Measurements from ENCODE around the gene TANGO6. TPM values are rescaled to one million over a fixed set of nuclear protein-coding genes. Genes with fewer than 3 reads are reported as not detected.

The TANGO6 gene
- total RNA-seq, 1 donor from 2014 or later = 21.1 TPM

DNA sequence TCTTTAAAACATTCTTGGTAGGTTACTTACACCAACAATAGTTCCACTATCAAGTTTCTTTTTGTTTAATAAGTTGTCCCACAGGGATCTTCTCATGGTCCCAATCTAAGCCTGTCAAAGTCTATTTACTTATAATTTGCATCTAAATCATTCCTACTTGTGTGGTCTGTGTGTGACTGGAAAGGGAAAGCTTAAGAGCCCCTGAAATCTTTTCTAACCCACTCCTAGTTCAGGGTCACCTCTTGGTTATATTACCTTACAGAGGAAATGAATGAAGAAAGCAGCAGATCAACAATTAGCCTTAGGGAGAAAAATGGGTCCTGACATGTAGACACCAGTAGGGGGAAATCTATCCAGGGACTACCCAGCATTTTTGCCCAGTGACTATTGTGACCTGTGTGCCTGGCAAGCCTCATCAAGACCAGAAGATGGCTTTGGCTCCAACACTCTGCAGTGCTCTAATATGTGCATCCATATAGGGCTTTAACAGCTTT lies 151.7 kb downstream of the TANGO6 start:
- peaks cover 3% of the 10 kb centered on the region for H3K9me3 Mint-ChIP-seq
- H3K36me3 Mint-ChIP-seq (ENCODE audit: low read depth) = peaks cover 4% of the 10 kb centered on the region
- H3K27ac Mint-ChIP-seq (ENCODE audit: unreplicated experiment) = no peak overlapping the region
- TF ChIP-seq, protein P1, sequence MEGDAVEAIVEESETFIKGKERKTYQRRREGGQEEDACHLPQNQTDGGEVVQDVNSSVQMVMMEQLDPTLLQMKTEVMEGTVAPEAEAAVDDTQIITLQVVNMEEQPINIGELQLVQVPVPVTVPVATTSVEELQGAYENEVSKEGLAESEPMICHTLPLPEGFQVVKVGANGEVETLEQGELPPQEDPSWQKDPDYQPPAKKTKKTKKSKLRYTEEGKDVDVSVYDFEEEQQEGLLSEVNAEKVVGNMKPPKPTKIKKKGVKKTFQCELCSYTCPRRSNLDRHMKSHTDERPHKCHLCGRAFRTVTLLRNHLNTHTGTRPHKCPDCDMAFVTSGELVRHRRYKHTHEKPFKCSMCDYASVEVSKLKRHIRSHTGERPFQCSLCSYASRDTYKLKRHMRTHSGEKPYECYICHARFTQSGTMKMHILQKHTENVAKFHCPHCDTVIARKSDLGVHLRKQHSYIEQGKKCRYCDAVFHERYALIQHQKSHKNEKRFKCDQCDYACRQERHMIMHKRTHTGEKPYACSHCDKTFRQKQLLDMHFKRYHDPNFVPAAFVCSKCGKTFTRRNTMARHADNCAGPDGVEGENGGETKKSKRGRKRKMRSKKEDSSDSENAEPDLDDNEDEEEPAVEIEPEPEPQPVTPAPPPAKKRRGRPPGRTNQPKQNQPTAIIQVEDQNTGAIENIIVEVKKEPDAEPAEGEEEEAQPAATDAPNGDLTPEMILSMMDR (conservative IDR thresholded peaks at IDR 0.05) = peak; percentile 40
- DNase-seq (ENCODE audit: low read depth, low spot score) = no peak
- no peak overlapping the region for H3K4me3 Mint-ChIP-seq
- peaks cover 4% of the 10 kb centered on the region for H3K4me1 Mint-ChIP-seq
- H3K27me3 Mint-ChIP-seq (ENCODE audit: low read depth) = no peaks in the 10 kb centered on the region

DNA sequence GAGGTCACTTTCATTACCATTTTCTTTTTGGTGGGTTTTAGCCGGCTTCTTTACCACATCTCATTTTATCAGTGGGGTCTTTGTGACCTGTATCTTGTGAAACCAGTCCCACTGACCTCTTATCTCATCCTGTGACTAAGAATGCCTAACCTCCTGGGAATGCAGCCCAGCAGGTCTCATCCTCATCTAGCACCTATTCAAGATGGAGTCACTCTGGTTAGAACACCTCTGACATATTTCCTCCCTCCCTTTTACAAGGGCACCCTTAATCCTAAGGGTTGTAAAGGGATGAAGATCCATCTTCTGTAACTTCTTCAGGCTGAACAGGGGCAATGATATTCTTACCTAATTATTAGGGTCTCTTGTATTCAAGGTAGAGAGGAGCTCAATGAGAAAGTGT lies 154.2 kb downstream of the TANGO6 start:
- Mint-ChIP-seq H3K27ac (ENCODE audit: unreplicated experiment) (no peak overlapping the region), H3K27me3 (ENCODE audit: low read depth) (no peaks in the 10 kb centered on the region), H3K9me3 (peaks cover 7% of the 10 kb centered on the region), H3K4me3 (no peak overlapping the region), H3K36me3 (ENCODE audit: low read depth) (peaks cover 15% of the 10 kb centered on the region), H3K4me1 (peaks cover 4% of the 10 kb centered on the region)
- no peak for DNase-seq (ENCODE audit: low read depth, low spot score)
- TF ChIP-seq, protein P1 (conservative IDR thresholded peaks at IDR 0.05) = no peak

DNA sequence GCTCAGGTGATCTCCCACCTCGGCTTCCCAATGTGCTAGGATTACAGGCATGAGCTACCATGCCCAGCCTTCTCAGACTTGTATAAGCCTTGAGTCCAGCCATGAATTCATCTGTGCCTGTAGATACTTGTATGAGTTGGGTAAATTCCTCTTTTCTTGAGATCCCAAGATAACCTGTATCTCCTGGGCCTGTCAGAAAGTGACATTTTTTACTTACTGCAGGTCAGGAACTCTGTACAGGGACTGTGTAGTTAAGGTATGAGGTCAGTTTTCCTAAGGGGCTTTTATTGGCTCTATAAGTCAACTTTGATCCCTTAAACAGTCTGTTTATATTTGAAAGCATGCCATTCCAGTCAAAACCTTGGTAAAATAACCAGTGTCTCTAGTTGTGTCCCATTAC lies 155.8 kb downstream of the TANGO6 start:
- H3K36me3 Mint-ChIP-seq (ENCODE audit: low read depth) = peaks cover 23% of the 10 kb centered on the region
- TF ChIP-seq, protein P1 (conservative IDR thresholded peaks at IDR 0.05) = no peak
- no peak overlapping the region for H3K27ac Mint-ChIP-seq (ENCODE audit: unreplicated experiment)
- DNase-seq (ENCODE audit: low read depth, low spot score) = no peak
- peaks cover 14% of the 10 kb centered on the region for H3K9me3 Mint-ChIP-seq
- no peaks in the 10 kb centered on the region for H3K27me3 Mint-ChIP-seq (ENCODE audit: low read depth)
- no peak overlapping the region for H3K4me3 Mint-ChIP-seq
- H3K4me1 Mint-ChIP-seq = peaks cover 4% of the 10 kb centered on the region

DNA sequence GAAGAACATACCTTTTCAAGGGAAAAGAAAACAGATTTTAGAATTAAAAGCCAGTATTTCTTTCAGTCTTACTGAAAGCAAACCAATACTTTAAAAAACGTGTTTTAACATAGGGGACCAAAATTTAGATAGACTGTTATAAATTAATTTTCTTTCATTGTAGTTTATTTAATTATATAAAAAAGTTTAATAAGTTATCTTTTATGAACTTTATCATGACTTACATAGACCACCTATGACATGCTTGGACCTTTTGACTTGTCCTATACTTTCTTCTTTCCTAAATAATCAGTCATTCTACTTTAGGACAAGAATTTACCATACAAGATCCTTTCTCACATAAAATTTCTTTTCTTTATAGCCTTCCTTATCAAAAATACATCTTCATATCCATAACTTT lies 160.2 kb downstream of the TANGO6 start:
- no peaks in the 10 kb centered on the region for H3K27me3 Mint-ChIP-seq (ENCODE audit: low read depth)
- H3K27ac Mint-ChIP-seq (ENCODE audit: unreplicated experiment) = no peak overlapping the region
- TF ChIP-seq, protein P1 (conservative IDR thresholded peaks at IDR 0.05) = no peak
- no peak overlapping the region for H3K4me3 Mint-ChIP-seq
- peaks cover 16% of the 10 kb centered on the region for H3K9me3 Mint-ChIP-seq
- no peak for DNase-seq (ENCODE audit: low read depth, low spot score)
- peaks cover 32% of the 10 kb centered on the region for H3K36me3 Mint-ChIP-seq (ENCODE audit: low read depth)
- no peaks in the 10 kb centered on the region for H3K4me1 Mint-ChIP-seq

DNA sequence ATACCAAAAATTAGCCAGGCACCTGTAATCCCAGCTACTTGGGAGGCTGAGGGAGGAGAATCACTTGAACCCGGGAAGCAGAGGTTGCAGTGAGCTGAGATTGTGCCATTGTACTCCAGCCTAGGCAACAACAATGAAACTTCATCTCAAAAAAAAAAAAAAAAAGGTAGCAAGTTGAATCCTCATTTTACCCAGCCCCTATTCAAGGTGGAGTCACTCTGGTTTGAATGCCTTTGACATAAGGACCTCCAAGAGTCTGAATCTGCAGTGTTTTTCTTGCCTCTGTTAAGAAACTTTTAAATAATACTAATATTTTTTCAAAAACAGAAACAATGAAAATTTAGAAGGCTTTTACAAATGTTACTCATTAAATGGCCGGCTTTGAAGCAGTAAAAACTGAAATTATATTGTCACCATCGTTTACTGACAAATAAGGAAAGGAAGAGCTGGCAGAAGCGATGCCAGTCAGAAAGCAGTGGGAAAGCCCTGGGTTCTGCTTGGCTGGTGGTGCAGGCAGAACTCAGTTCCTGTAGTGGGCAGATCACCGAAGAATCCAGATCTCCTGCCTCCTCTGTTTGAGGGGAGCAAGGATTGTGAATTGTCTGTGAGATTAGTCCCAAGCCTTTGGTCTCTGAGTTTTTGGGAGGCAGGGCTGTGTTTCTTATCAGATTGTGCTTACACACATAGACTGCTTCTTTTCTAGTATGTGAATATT lies 162.5 kb downstream of the TANGO6 start:
- TF ChIP-seq, protein P1 (conservative IDR thresholded peaks at IDR 0.05) = no peak

More for the DNA sequence above, 162.5 kb downstream of the TANGO6 start:
- H3K4me3 Mint-ChIP-seq = no peak overlapping the region
- H3K36me3 Mint-ChIP-seq (ENCODE audit: low read depth) = peaks cover 36% of the 10 kb centered on the region
- no peaks in the 10 kb centered on the region for H3K27me3 Mint-ChIP-seq (ENCODE audit: low read depth)
- DNase-seq (ENCODE audit: low read depth, low spot score) = no peak
- peaks cover 16% of the 10 kb centered on the region for H3K9me3 Mint-ChIP-seq
- H3K27ac Mint-ChIP-seq (ENCODE audit: unreplicated experiment) = no peak overlapping the region
- H3K4me1 Mint-ChIP-seq = no peaks in the 10 kb centered on the region

Data from neural crest cell (in vitro differentiated cells).